Ishikawa (cell line): Measurements from ENCODE around the gene BCKDK.
A peak's percentile ranks its signal among the peaks of the same experiment; 100 is the strongest.

ENCODE experiments used
- CEBPB ChIP-seq: IDR thresholded peaks from 2 replicates; pipeline ENCODE4 v1.6.1; 2012
- CREB1 ChIP-seq: IDR thresholded peaks from 2 replicates; pipeline ENCODE4 v1.6.1; 2012; ENCODE audit warnings: low read depth
- EGR1 ChIP-seq: IDR thresholded peaks from 2 replicates; pipeline ENCODE4 v1.6.1; 2012
- EP300 ChIP-seq: IDR thresholded peaks from 2 replicates; pipeline ENCODE4 v1.6.1; 2012; ENCODE audit warnings: borderline replicate concordance
- FOXM1 ChIP-seq: IDR thresholded peaks from 2 replicates; pipeline ENCODE4 v1.6.1; 2012; ENCODE audit warnings: low read depth, borderline replicate concordance
- MAX ChIP-seq: IDR thresholded peaks from 2 replicates; pipeline ENCODE4 v1.6.1; 2012
- NFIC ChIP-seq: IDR thresholded peaks from 2 replicates; pipeline ENCODE4 v1.6.1; 2012
- RAD21 ChIP-seq: IDR thresholded peaks from 2 replicates; pipeline ENCODE4 v1.6.1; 2012; ENCODE audit warnings: low read depth
- REST ChIP-seq: IDR thresholded peaks from 2 replicates; pipeline ENCODE4 v1.6.1; 2012; ENCODE audit warnings: low read depth, mild to moderate bottlenecking
- TAF1 ChIP-seq: IDR thresholded peaks from 2 replicates; pipeline ENCODE4 v1.6.1; 2012; ENCODE audit warnings: low read depth, mild to moderate bottlenecking
- TCF12 ChIP-seq: IDR thresholded peaks from 2 replicates; pipeline ENCODE4 v1.6.1; 2012; ENCODE audit warnings: low read depth
- TEAD4 ChIP-seq: IDR thresholded peaks from 2 replicates; pipeline ENCODE4 v1.6.1; 2012
- USF1 ChIP-seq: IDR thresholded peaks from 2 replicates; pipeline ENCODE4 v1.6.1; 2012
- YY1 ChIP-seq: IDR thresholded peaks from 2 replicates; pipeline ENCODE4 v1.6.1; 2012; ENCODE audit warnings: low read depth
- ZBTB7A ChIP-seq: IDR thresholded peaks from 2 replicates; pipeline ENCODE4 v1.6.1; 2012; ENCODE audit warnings: low read depth

The BCKDK gene

GRCh38 chr16:31108035-31108793 is at the start of gene BCKDK:
Gene BCKDK (plus strand): TSS chr16:31108386. CDS start chr16:31109224, 838 bp downstream.
- TF ChIP-seq REST (no peak), MAX (peak; percentile 49), YY1 (peak; percentile 68; the same call in 1 of the 2 replicates), TAF1 (peak; percentile 63), CREB1 (peak; percentile 86), ZBTB7A (peak; percentile 93), NFIC (0 out of 2 replicates have a peak, but pooled peaks have one; percentile 18), TCF12 (no peak), EGR1 (peak; percentile 99), RAD21 (no peak)

DNA sequence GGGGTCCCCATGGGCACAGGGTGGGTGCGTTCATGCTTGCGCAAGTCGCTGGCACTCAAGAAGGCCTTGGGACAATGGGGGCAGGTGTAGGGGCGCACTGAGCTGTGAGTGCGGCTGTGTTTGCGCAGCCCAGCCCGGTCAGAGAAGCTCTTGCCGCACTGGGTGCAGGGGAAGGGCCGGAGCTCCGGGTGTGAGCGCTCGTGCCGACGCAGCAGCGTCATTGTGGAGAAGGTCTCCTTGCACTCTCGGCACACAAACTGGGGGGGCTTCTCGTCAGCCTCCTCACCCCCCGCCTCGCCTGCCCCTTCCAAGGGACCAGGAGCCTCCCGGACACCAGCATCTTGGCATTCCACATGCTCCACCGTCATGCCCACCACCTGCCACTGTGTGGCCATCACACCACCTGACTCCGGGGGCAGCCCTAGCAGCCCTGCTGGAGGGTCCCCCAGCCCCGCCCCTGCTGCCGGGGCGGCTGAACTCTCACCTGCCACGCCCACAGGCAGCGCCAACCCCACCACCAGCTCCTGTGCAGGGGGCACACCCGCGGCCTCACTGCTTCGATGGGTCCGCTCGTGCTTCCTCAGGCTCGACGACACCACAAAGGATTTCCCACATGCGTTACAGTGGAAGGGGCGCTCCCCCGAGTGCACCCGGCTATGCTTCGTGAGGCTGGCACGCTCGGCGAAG is 46.9 kb upstream of the BCKDK start:
- TF ChIP-seq EP300 (no peak), TAF1 (no peak), NFIC (no peak), ZBTB7A (no peak), EGR1 (no peak), CEBPB (no peak), RAD21 (no peak), TEAD4 (no peak), YY1 (no peak), REST (no peak), CREB1 (no peak)

DNA sequence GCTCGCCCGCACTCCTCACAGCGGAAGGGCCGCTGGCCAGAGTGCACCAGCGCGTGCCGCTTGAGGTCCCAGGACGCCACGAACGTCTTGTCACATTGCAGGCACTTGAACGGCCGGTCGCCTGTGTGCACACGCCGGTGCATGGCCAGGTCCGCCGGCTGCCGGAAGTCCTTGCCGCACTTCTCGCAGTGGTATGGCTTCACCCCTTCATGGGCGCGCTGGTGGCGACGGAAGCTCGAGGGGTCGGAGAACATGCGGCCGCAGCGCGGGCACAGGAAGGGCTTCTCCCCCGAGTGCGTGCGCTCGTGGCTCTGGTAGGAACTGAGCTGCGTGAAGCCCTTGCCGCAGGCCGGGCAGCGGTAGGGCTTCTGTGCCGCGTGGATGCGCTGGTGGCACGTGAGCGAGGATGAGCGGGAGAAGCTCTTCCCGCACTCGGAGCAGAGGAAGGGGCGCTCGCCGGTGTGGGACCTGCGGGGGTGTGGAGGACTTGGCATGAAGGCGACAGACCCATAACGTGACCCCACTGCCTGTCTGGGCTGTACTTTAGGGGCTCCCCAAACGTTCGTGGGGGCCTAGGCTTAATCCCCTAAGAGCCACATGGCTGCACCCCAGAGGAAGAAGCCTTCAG is 46.3 kb upstream of the BCKDK start:
- no peak for TF ChIP-seq REST
- TF ChIP-seq TCF12 = no peak

DNA sequence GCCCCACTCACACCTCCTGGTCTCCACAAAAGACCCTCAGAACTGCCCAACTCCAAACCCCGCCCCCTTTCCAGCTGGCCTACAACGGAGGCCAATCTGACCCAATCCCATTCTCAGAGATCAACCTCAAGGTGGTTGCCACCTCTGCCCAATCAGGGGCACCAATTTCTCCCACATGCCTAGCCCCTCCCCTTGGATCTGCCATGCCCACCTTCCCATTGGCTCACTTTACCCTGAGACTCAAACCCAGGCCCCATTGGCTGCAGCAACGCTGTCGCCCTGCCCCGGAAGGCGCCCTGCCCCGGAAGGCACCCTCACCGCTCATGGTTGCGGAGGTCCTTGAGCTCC is 44.7 kb upstream of the BCKDK start:
- no peak for TF ChIP-seq REST
- TF ChIP-seq RAD21 = no peak
- no peak for TF ChIP-seq EGR1
- TF ChIP-seq TEAD4 = no peak
- no peak for TF ChIP-seq MAX
- TF ChIP-seq CEBPB = no peak
- TF ChIP-seq EP300 = no peak
- no peak for TF ChIP-seq USF1
- no peak for TF ChIP-seq FOXM1
- TF ChIP-seq YY1 = no peak
- TF ChIP-seq CREB1 = no peak
- no peak for TF ChIP-seq ZBTB7A
- TF ChIP-seq NFIC = no peak
- TF ChIP-seq TAF1 = no peak
- no peak for TF ChIP-seq TCF12
